22Rv1 (cell line): Measurements from ENCODE around the gene JADE2.

Experiments
- ZFX ChIP-seq: fragments of 450-650 bp; IDR thresholded peaks from 2 replicates; pipeline ENCODE4 v1.6.1; 2017; ENCODE audit warnings: antibody characterized with exemption, borderline replicate concordance
- TF ChIP-seq, protein P1 (sequence below): fragments of 450-650 bp; IDR thresholded peaks from 2 replicates; pipeline ENCODE4 v1.5.1; 2017; ENCODE audit warnings: mild to moderate bottlenecking

DNA sequence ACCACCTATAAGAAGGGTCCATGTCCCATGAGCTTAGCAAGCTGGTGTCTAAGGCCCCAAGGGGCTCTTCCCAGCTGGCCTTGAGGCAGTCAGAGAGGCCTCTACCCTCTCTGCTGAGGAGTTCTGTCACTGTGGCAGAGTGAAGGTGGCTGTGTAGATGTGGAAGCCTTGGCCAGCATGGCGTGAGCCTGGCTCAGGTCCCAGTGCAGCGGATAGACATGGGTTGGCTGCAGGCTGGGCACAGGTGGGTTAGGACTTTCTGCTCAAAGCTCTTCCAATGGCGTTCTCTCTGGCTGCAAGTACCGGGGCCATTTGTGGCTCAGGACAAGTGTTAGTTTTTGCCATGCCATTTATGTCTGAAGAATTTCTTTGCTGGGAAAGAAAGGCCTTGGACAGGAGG, 47.3 kb downstream of the JADE2 start:
- TF ChIP-seq, protein P1, sequence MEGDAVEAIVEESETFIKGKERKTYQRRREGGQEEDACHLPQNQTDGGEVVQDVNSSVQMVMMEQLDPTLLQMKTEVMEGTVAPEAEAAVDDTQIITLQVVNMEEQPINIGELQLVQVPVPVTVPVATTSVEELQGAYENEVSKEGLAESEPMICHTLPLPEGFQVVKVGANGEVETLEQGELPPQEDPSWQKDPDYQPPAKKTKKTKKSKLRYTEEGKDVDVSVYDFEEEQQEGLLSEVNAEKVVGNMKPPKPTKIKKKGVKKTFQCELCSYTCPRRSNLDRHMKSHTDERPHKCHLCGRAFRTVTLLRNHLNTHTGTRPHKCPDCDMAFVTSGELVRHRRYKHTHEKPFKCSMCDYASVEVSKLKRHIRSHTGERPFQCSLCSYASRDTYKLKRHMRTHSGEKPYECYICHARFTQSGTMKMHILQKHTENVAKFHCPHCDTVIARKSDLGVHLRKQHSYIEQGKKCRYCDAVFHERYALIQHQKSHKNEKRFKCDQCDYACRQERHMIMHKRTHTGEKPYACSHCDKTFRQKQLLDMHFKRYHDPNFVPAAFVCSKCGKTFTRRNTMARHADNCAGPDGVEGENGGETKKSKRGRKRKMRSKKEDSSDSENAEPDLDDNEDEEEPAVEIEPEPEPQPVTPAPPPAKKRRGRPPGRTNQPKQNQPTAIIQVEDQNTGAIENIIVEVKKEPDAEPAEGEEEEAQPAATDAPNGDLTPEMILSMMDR = no peak
- TF ChIP-seq ZFX = no peak
